Panc1 (cell line): Measurements from ENCODE around the gene UNC119B.

ENCODE experiments used
- CTCF ChIP-seq: fragments of 450-650 bp; IDR thresholded peaks from 2 replicates; pipeline ENCODE4 v1.5.1; 2017; ENCODE audit warnings: mild to moderate bottlenecking
- TCF7L2 ChIP-seq: IDR thresholded peaks from 2 replicates; pipeline ENCODE4 v1.6.1; 2011; ENCODE audit warnings: mild to moderate bottlenecking, low read depth, low read length, inconsistent platforms

DNA sequence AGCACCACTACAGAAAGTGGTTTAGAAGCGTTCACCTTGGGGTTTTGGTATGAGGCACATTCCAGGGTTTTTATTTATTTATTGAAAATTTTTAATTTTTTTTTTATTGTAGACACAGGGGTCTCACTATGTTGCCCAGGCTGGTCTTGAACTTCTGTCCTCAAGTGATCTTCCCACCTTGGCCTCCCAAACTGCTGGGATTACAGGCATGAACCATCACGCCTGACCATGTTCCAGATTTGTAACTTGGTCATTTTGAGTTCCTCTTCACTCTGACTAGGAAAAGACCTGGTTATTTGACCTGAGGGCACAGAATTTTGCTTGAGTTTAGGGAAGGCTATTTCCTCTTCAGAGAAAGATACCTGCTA, 20.2 kb upstream of the UNC119B start:
- TF ChIP-seq TCF7L2 (no peak), CTCF (no peak)
